T-helper 2 cell treated with Interferon-gamma antibody and Interleukin-4, amounts not matched to agents 100 ng/mL and 5 ng/mL, for 36 hours (primary cell): Measurements from ENCODE around the gene NDUFB7. TPM values are rescaled to one million over a fixed set of nuclear protein-coding genes. Genes with fewer than 3 reads are reported as not detected.
"Not testable (repeated sequence)": the region's sequence is repeated elsewhere in the genome, so short reads cannot be mapped to it uniquely, and the experiment has no call there.

Experiments used
- intact Hi-C: fragments of 100-400 bp; cut with micrococcal nuclease; formaldehyde crosslinking; loops from one replicate; pipeline ENCODE4 v1.15.1; 2023
- total RNA-seq: library from RNA; stranded (reverse); gene quantifications from 2 replicates; pipeline ENCODE4 v1.2.3, GENCODE V29; 2022

The NDUFB7 gene
- 126 and 128 TPM in 2 replicates for total RNA-seq

GRCh38 chr19:14571695-14572490 lies at the start of gene NDUFB7:
NDUFB7 (minus strand) TSS chr19:14572066; CDS start chr19:14572000, 66 bp downstream.
- intact Hi-C loops, result loop anchor here (5.0 kb wide), 1 partner anchor 315 kb away; the partner anchor contains the start of gene OR7A17

GRCh38 chr19:14619404-14619803 lies 47.5 kb upstream of the NDUFB7 start:
- intact Hi-C loops, result no loop called here

GRCh38 chr19:14616407-14616806 lies 44.5 kb upstream of the NDUFB7 start:
- intact Hi-C loops, result no loop called here

- intact Hi-C loops, result no loop called here
Observed at GRCh38 chr19:14615623-14616022, 43.8 kb upstream of the NDUFB7 start.

GRCh38 chr19:14614099-14614412 lies 42.2 kb upstream of the NDUFB7 start:
- intact Hi-C loops, result no loop called here

GRCh38 chr19:14613399-14614098 lies 41.7 kb upstream of the NDUFB7 start:
- intact Hi-C loops, result not testable (repeated sequence)

GRCh38 chr19:14612657-14613056 lies 40.8 kb upstream of the NDUFB7 start:
- intact Hi-C loops, result no loop called here

- intact Hi-C loops, result not testable (repeated sequence)
Observed at GRCh38 chr19:14612242-14612641, 40.4 kb upstream of the NDUFB7 start.

- intact Hi-C loops, result no loop called here
Observed at GRCh38 chr19:14611051-14611450, 39.2 kb upstream of the NDUFB7 start.

- intact Hi-C loops, result no loop called here
Observed at GRCh38 chr19:14606627-14607026, 34.8 kb upstream of the NDUFB7 start.

GRCh38 chr19:14603990-14604387 lies 32.1 kb upstream of the NDUFB7 start:
- intact Hi-C loops, result no loop called here

GRCh38 chr19:14599548-14600147 lies 27.8 kb upstream of the NDUFB7 start:
- intact Hi-C loops, result no loop called here

GRCh38 chr19:14595558-14595957 lies 23.7 kb upstream of the NDUFB7 start:
- intact Hi-C loops, result no loop called here

GRCh38 chr19:14589433-14589832 lies 17.6 kb upstream of the NDUFB7 start:
- intact Hi-C loops, result not testable (repeated sequence)

- intact Hi-C loops, result not testable (repeated sequence)
Observed at GRCh38 chr19:14585187-14585586, 13.3 kb upstream of the NDUFB7 start.

- intact Hi-C loops, result not testable (repeated sequence)
Observed at GRCh38 chr19:14584372-14584771, 12.5 kb upstream of the NDUFB7 start.

GRCh38 chr19:14582894-14583340 lies 11.1 kb upstream of the NDUFB7 start, which contains the start of gene CLEC17A:
CLEC17A (plus strand) TSS chr19:14583084; CDS start chr19:14583161, 77 bp downstream.
- intact Hi-C loops, result no loop called here

GRCh38 chr19:14580623-14581237 lies 8.9 kb upstream of the NDUFB7 start:
- intact Hi-C loops, result no loop called here

- intact Hi-C loops, result no loop called here
Observed at GRCh38 chr19:14577885-14578427, 6.1 kb upstream of the NDUFB7 start.

- intact Hi-C loops, result no loop called here
Observed at GRCh38 chr19:14577264-14577663, 5.4 kb upstream of the NDUFB7 start.

GRCh38 chr19:14576363-14576762 lies 4.5 kb upstream of the NDUFB7 start:
- intact Hi-C loops, result no loop called here
